ENCODE measurements around the gene PITPNC1.
"Not testable (repeated sequence)": the region's sequence is repeated elsewhere in the genome, so short reads cannot be mapped to it uniquely, and the experiment has no call there.

Gene PITPNC1

GRCh38 chr17:67376737-67377487 is at the start of gene PITPNC1:
TSS of gene PITPNC1 (plus strand) at chr17:67377281.
- DNase-seq (ENCODE audit: low read depth in 2 of 2): peak; percentile 75 to 78

- no peak for DNase-seq (ENCODE audit: low read depth in 2 of 2)
Observed at GRCh38 chr17:67328026-67328425, 49.1 kb upstream of the PITPNC1 start.

GRCh38 chr17:67331381-67332161 is 45.5 kb upstream of the PITPNC1 start:
- not testable (repeated sequence) for DNase-seq (ENCODE audit: low read depth in 2 of 2)

GRCh38 chr17:67332162-67332508 is 44.9 kb upstream of the PITPNC1 start:
- not testable (repeated sequence) for DNase-seq (ENCODE audit: low read depth in 2 of 2)

- DNase-seq (ENCODE audit: low read depth in 2 of 2): no peak
Observed at GRCh38 chr17:67335245-67335835, 41.7 kb upstream of the PITPNC1 start.

GRCh38 chr17:67336859-67337258 is 40.2 kb upstream of the PITPNC1 start:
- no peak for DNase-seq (ENCODE audit: low read depth in 2 of 2)

GRCh38 chr17:67338353-67338752 is 38.7 kb upstream of the PITPNC1 start:
- not testable (repeated sequence) for DNase-seq (ENCODE audit: low read depth in 2 of 2)

GRCh38 chr17:67343237-67343636 is 33.8 kb upstream of the PITPNC1 start:
- no peak for DNase-seq (ENCODE audit: low read depth in 2 of 2)

GRCh38 chr17:67347826-67348225 is 29.3 kb upstream of the PITPNC1 start:
- DNase-seq (ENCODE audit: low read depth in 2 of 2): no peak

GRCh38 chr17:67349420-67349819 is 27.7 kb upstream of the PITPNC1 start:
- no peak for DNase-seq (ENCODE audit: low read depth in 2 of 2)

GRCh38 chr17:67353161-67353560 is 23.9 kb upstream of the PITPNC1 start:
- DNase-seq (ENCODE audit: low read depth in 2 of 2): no peak

- no peak for DNase-seq (ENCODE audit: low read depth in 2 of 2)
Observed at GRCh38 chr17:67353929-67354574, 23.0 kb upstream of the PITPNC1 start.

GRCh38 chr17:67358612-67359011 is 18.5 kb upstream of the PITPNC1 start:
- DNase-seq (ENCODE audit: low read depth in 2 of 2): no peak

GRCh38 chr17:67359960-67360791 is 16.9 kb upstream of the PITPNC1 start:
- DNase-seq (ENCODE audit: low read depth in 2 of 2): no peak

GRCh38 chr17:67360880-67361279 is 16.2 kb upstream of the PITPNC1 start:
- DNase-seq (ENCODE audit: low read depth in 2 of 2): no peak

GRCh38 chr17:67362173-67362572 is 14.9 kb upstream of the PITPNC1 start:
- no peak for DNase-seq (ENCODE audit: low read depth in 2 of 2)

- DNase-seq (ENCODE audit: low read depth in 2 of 2): no peak
Observed at GRCh38 chr17:67364847-67365737, 12.0 kb upstream of the PITPNC1 start.

- DNase-seq (ENCODE audit: low read depth in 2 of 2): no peak
Observed at GRCh38 chr17:67365738-67366192, 11.3 kb upstream of the PITPNC1 start.

GRCh38 chr17:67366193-67367157 is 10.6 kb upstream of the PITPNC1 start, which contains the start of gene PSMD12:
TSS of gene PSMD12 (minus strand) at chr17:67366577. CDS start at chr17:67366519, 58 bp downstream.
- DNase-seq (ENCODE audit: low read depth in 2 of 2): peak; percentile 87 to 90
